Measurements from ENCODE around the gene BBOX1. TPM values are rescaled to one million over a fixed set of nuclear protein-coding genes. Genes with fewer than 3 reads are reported as not detected.
"Not testable (repeated sequence)": the region's sequence is repeated elsewhere in the genome, so short reads cannot be mapped to it uniquely, and the experiment has no call there.

Gene BBOX1
- total RNA-seq, 6 donors from 2014 or later: 0.51 to 0.79 TPM; not detected in 4

- WGBS, 2 donors: 13 to 22% methylated on average over 1 of the region's 1 CpG
- peak overlapping the region in 2 of 4 donors; percentile 27 to 81 for H3K27ac ChIP-seq
Measured at GRCh38 chr11:26995701-26996460, 44.7 kb upstream of the BBOX1 start.

GRCh38 chr11:26997378-26997777 lies 43.2 kb upstream of the BBOX1 start:
- H3K27me3 ChIP-seq: no peaks in the 10 kb centered on the region
- H3K9me3 ChIP-seq: no peaks in the 10 kb centered on the region
- no peak for ATAC-seq (ENCODE audit: low FRiP score in 2 of 2)
- peak overlapping the region in 1 of 4 donors; percentile 33 for H3K27ac ChIP-seq
- DNase-seq: no peak
- no peaks in the 10 kb centered on the region for H3K4me1 ChIP-seq
- peak overlapping the region in 2 of 4 donors; percentile 46 to 48 for H3K4me3 ChIP-seq
- 57 to 67% methylated on average over 2 of the region's 2 CpGs for WGBS, 2 donors
- TF ChIP-seq, protein P1, sequence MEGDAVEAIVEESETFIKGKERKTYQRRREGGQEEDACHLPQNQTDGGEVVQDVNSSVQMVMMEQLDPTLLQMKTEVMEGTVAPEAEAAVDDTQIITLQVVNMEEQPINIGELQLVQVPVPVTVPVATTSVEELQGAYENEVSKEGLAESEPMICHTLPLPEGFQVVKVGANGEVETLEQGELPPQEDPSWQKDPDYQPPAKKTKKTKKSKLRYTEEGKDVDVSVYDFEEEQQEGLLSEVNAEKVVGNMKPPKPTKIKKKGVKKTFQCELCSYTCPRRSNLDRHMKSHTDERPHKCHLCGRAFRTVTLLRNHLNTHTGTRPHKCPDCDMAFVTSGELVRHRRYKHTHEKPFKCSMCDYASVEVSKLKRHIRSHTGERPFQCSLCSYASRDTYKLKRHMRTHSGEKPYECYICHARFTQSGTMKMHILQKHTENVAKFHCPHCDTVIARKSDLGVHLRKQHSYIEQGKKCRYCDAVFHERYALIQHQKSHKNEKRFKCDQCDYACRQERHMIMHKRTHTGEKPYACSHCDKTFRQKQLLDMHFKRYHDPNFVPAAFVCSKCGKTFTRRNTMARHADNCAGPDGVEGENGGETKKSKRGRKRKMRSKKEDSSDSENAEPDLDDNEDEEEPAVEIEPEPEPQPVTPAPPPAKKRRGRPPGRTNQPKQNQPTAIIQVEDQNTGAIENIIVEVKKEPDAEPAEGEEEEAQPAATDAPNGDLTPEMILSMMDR (IDR thresholded peaks at IDR 0.05): no peak
- TF ChIP-seq POLR2A (IDR thresholded peaks at IDR 0.05) (no peak), POLR2AphosphoS5 (IDR thresholded peaks at IDR 0.05) (no peak), EP300 (IDR thresholded peaks at IDR 0.05) (no peak)
- H3K36me3 ChIP-seq: no peaks in the 10 kb centered on the region

More at GRCh38 chr11:26995701-26996460, 44.7 kb upstream of the BBOX1 start:
- no peak for ATAC-seq (ENCODE audit: low FRiP score in 2 of 2)
- Histone ChIP-seq H3K9me3 (no peaks in the 10 kb centered on the region), H3K36me3 (no peaks in the 10 kb centered on the region), H3K4me1 (no peaks in the 10 kb centered on the region), H3K4me3 (peak overlapping the region in 3 of 4 donors; percentile 38 to 48 (median 46)), H3K27me3 (no peaks in the 10 kb centered on the region)
- DNase-seq: no peak
- TF ChIP-seq EP300 (IDR thresholded peaks at IDR 0.05): no peak
- TF ChIP-seq POLR2AphosphoS5 (IDR thresholded peaks at IDR 0.05): no peak
- TF ChIP-seq, protein P1 (IDR thresholded peaks at IDR 0.05): no peak
- no peak for TF ChIP-seq POLR2A (IDR thresholded peaks at IDR 0.05)

DNA sequence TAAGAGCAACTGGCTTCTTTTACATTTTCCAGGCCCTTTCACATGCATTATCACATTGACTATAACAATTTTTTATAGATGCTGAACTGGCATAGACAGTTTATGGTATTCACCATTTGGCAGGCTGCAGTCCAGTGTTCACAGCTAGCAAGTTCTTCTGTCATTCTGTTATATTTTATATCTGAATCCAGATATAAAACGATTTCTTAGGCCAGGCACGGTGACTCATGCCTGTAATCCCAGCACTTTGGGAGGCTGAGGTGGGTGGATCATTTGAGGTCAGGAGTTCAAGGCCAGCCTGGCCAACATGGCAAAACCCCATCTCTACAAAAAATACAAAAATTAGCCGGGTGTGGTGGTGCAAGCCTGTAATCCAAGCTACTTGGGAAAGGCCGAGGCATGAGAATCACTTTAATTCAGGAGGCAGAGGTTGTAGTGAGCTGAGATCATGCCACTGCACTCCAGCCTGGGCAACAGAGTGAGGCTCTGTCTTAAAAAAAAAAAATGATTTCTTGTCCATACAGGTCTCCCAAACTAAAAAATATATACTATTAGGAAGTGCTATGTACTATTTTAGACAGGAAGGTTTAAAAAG lies 39.4 kb upstream of the BBOX1 start:
- ATAC-seq (ENCODE audit: low FRiP score in 2 of 2); H3K4me1 ChIP-seq; H3K4me3 ChIP-seq; H3K9me3 ChIP-seq; H3K27ac ChIP-seq; DNase-seq; H3K27me3 ChIP-seq; H3K36me3 ChIP-seq: not testable (repeated sequence)
- WGBS, 2 donors: 62 to 67% methylated on average over 4 of the region's 4 CpGs

- Histone ChIP-seq H3K36me3 (no peaks in the 10 kb centered on the region), H3K27ac (no peak overlapping the region), H3K9me3 (no peaks in the 10 kb centered on the region), H3K4me1 (no peaks in the 10 kb centered on the region), H3K27me3 (no peaks in the 10 kb centered on the region), H3K4me3 (no peak overlapping the region)
- TF ChIP-seq POLR2AphosphoS5 (IDR thresholded peaks at IDR 0.05) (no peak), POLR2A (IDR thresholded peaks at IDR 0.05) (no peak), EP300 (IDR thresholded peaks at IDR 0.05) (no peak)
- TF ChIP-seq, protein P1 (IDR thresholded peaks at IDR 0.05): no peak
- 49 to 60% methylated on average over 3 of the region's 3 CpGs for WGBS, 2 donors
- no peak for DNase-seq
- ATAC-seq (ENCODE audit: low FRiP score in 2 of 2): no peak
Measured at GRCh38 chr11:27002431-27002830, 38.2 kb upstream of the BBOX1 start.

- no peak overlapping the region for H3K4me3 ChIP-seq
- no peaks in the 10 kb centered on the region for H3K9me3 ChIP-seq
- no peaks in the 10 kb centered on the region for H3K27me3 ChIP-seq
- no peaks in the 10 kb centered on the region for H3K4me1 ChIP-seq
- no peak for TF ChIP-seq POLR2AphosphoS5 (IDR thresholded peaks at IDR 0.05)
- no peak for TF ChIP-seq POLR2A (IDR thresholded peaks at IDR 0.05)
- TF ChIP-seq, protein P1 (IDR thresholded peaks at IDR 0.05): no peak
- TF ChIP-seq EP300 (IDR thresholded peaks at IDR 0.05): no peak
- ATAC-seq (ENCODE audit: low FRiP score in 2 of 2) (no peak), DNase-seq (no peak)
- WGBS, 2 donors: 25 to 35% methylated on average over 4 of the region's 4 CpGs
- H3K36me3 ChIP-seq: no peaks in the 10 kb centered on the region
- H3K27ac ChIP-seq: no peak overlapping the region
Measured at GRCh38 chr11:27002838-27003237, 37.8 kb upstream of the BBOX1 start.

All from upper lobe of left lung (tissue), 6 donors.